MCF 10A (cell line): Measurements from ENCODE around the gene ASB1. TPM values are rescaled to one million over a fixed set of nuclear protein-coding genes. Genes with fewer than 3 reads are reported as not detected.
A peak's percentile ranks its signal among the peaks of the same experiment; 100 is the strongest.

ENCODE experiments used
- BruUV-seq: library from RNA; stranded (reverse); fragments of 400-500 nt; replicated peaks from 2 replicates; lab custom pipeline; 2021; lab: Mats Ljungman, UMichigan
- CTCF ChIA-PET: fragments of 300-600 bp; sonication (Branson Sonifier 250); formaldehyde crosslinking; extraction: SDS; loops from one replicate; lab custom pipeline; 2021; ENCODE audit warnings: antibody characterized with exemption, inconsistent platforms; lab: Yijun Ruan, JAX
- POLR2A ChIA-PET: fragments of 300-600, 350-650 bp; sonication (Branson Sonifier 250); formaldehyde crosslinking; extraction: SDS; loops from one replicate; lab custom pipeline; 2020; ENCODE audit warnings: antibody characterized with exemption, inconsistent platforms; lab: Yijun Ruan, JAX
- DNase-seq: peaks from one replicate; pipeline ENCODE4 v3.0.0-alpha.2; 2018; ENCODE audit not compliant: unreplicated experiment
- H3K27ac Mint-ChIP-seq: one replicate; pipeline ENCODE4 v1.8.0; 2022; ENCODE audit warnings: mild to moderate bottlenecking, low read depth, mixed read lengths; ENCODE audit not compliant: unreplicated experiment
- H3K27me3 Mint-ChIP-seq: one replicate; pipeline ENCODE4 v1.8.0; 2022; ENCODE audit warnings: mixed read lengths; ENCODE audit not compliant: insufficient read depth, unreplicated experiment
- H3K36me3 Mint-ChIP-seq: one replicate; pipeline ENCODE4 v1.8.0; 2022; ENCODE audit warnings: mild to moderate bottlenecking, moderate library complexity, mixed read lengths; ENCODE audit not compliant: insufficient read depth, unreplicated experiment
- H3K4me1 Mint-ChIP-seq: one replicate; pipeline ENCODE4 v1.8.0; 2022; ENCODE audit warnings: mixed read lengths; ENCODE audit not compliant: insufficient read depth, unreplicated experiment
- H3K4me3 Mint-ChIP-seq: one replicate; pipeline ENCODE4 v1.8.0; 2022; ENCODE audit warnings: mild to moderate bottlenecking, moderate library complexity, mixed read lengths; ENCODE audit not compliant: unreplicated experiment
- H3K9me3 Mint-ChIP-seq: one replicate; pipeline ENCODE4 v1.8.0; 2022; ENCODE audit warnings: mixed read lengths; ENCODE audit not compliant: unreplicated experiment
- CTCF ChIP-seq: fragments of 200-600 bp; IDR thresholded peaks from one replicate; pipeline ENCODE4 v1.8.0; 2022; ENCODE audit warnings: antibody characterized with exemption, mild to moderate bottlenecking; ENCODE audit not compliant: unreplicated experiment
- intact Hi-C: fragments of 100-400 bp; cut with micrococcal nuclease; formaldehyde crosslinking; loops from 2 replicates; pipeline ENCODE4 v1.14.1; 2022
- total RNA-seq: library from RNA; stranded (reverse); gene quantifications from 2 replicates; pipeline ENCODE4 v1.2.3, GENCODE V29; 2022

Gene ASB1
- total RNA-seq, 1 experiment from 2014 or later = 104 TPM

GRCh38 chr2:238433941-238434845 lies 7.5 kb downstream of the ASB1 start:
- POLR2A ChIA-PET = no interaction called here
- Mint-ChIP-seq H3K4me1 (peaks cover 39% of the 10 kb centered on the region), H3K9me3 (no peaks in the 10 kb centered on the region), H3K27ac (peak overlapping the region; percentile 75), H3K4me3 (no peak overlapping the region), H3K36me3 (peaks cover 83% of the 10 kb centered on the region), H3K27me3 (no peaks in the 10 kb centered on the region)
- CTCF ChIA-PET = interaction anchor here (0.6 kb wide), 2 partner anchors 43 to 66 kb away, joined by 3 read pairs; no protein-coding TSS in a partner anchor
- TF ChIP-seq CTCF = no peak
- intact Hi-C loops = no loop called here
- DNase-seq = peak; percentile 65
- no TSS peak for BruUV-seq

- Mint-ChIP-seq H3K9me3 (no peaks in the 10 kb centered on the region), H3K4me3 (no peak overlapping the region), H3K27me3 (no peaks in the 10 kb centered on the region), H3K27ac (peak overlapping the region; percentile 69), H3K4me1 (peaks cover 45% of the 10 kb centered on the region), H3K36me3 (peaks cover 78% of the 10 kb centered on the region)
- no peak for TF ChIP-seq CTCF
- ChIA-PET POLR2A (interaction anchor here (0.5 kb wide), 1 partner anchor 18 kb away, joined by 3 read pairs; no protein-coding TSS in a partner anchor), CTCF (interaction anchor here (0.6 kb wide), 2 partner anchors 42 to 67 kb away, joined by 3 read pairs; no protein-coding TSS in a partner anchor)
- BruUV-seq = no TSS peak
- intact Hi-C loops = no loop called here
- DNase-seq = peak; percentile 70
These were observed 8.4 kb downstream of the ASB1 start for GRCh38 chr2:238434846-238435751.

GRCh38 chr2:238435752-238436096 lies 9.0 kb downstream of the ASB1 start:
- Mint-ChIP-seq H3K9me3 (no peaks in the 10 kb centered on the region), H3K27me3 (no peaks in the 10 kb centered on the region), H3K4me3 (no peak overlapping the region), H3K4me1 (peaks cover 48% of the 10 kb centered on the region), H3K36me3 (peaks cover 78% of the 10 kb centered on the region), H3K27ac (peak overlapping the region; percentile 27)
- DNase-seq = no peak
- no TSS peak for BruUV-seq
- intact Hi-C loops = no loop called here
- POLR2A ChIA-PET = interaction anchor here (0.6 to 0.9 kb wide), 2 partner anchors 8 to 230 kb away, joined by 3 to 4 read pairs; no protein-coding TSS in a partner anchor
- CTCF ChIA-PET = no interaction called here
- TF ChIP-seq CTCF = no peak
